Mucosa of stomach (tissue), 1 donor: ENCODE data around the gene SERPINB2.
"Not testable (repeated sequence)": the region's sequence is repeated elsewhere in the genome, so short reads cannot be mapped to it uniquely, and the experiment has no call there.

Experiments
- H3K27me3 ChIP-seq: one replicate; pipeline ENCODE4 v1.7.0; 2013; ENCODE audit warnings: mild to moderate bottlenecking, low read length; ENCODE audit not compliant: control insufficient read depth, insufficient read depth
- H3K36me3 ChIP-seq: one replicate; pipeline ENCODE4 v1.7.0; 2013; ENCODE audit warnings: low read length; ENCODE audit not compliant: control insufficient read depth, insufficient read depth
- H3K4me1 ChIP-seq: one replicate; pipeline ENCODE4 v1.7.0; 2013; ENCODE audit warnings: mild to moderate bottlenecking, low read length; ENCODE audit not compliant: control insufficient read depth, insufficient read depth
- H3K4me3 ChIP-seq: one replicate; pipeline ENCODE4 v1.7.0; 2013; ENCODE audit warnings: low read length
- H3K9ac ChIP-seq: one replicate; pipeline ENCODE4 v1.7.0; 2013; ENCODE audit warnings: mild to moderate bottlenecking, low read length, moderate library complexity
- H3K9me3 ChIP-seq: one replicate; pipeline ENCODE4 v1.7.0; 2013; ENCODE audit warnings: mild to moderate bottlenecking, low read length, moderate library complexity; ENCODE audit not compliant: control insufficient read depth
- donor health status: Pancreatic carcinoma.

Gene SERPINB2

DNA sequence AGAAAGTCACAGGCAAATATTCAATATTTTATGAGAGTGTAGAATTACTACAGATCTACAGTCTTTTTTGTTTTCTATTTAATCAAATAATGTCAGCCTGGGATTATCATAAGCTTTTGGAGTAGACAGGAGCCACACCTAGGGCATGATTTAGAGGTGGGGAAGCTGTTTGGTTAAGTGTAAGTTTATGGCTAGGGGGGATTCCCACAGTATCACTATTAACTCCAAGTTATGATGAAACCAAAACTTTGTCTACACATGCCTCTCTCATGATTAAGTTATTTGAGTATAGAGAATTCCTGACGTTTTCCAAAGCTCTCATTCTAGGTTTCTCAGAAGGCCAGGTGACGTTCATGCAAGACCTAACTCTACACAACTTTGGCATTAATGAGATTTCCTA, 22.4 kb downstream of the SERPINB2 start:
- Histone ChIP-seq H3K9me3 (no peaks in the 10 kb centered on the region), H3K4me1 (no peaks in the 10 kb centered on the region), H3K27me3 (no peaks in the 10 kb centered on the region), H3K36me3 (no peaks in the 10 kb centered on the region), H3K9ac (no peak overlapping the region), H3K4me3 (no peak overlapping the region)

DNA sequence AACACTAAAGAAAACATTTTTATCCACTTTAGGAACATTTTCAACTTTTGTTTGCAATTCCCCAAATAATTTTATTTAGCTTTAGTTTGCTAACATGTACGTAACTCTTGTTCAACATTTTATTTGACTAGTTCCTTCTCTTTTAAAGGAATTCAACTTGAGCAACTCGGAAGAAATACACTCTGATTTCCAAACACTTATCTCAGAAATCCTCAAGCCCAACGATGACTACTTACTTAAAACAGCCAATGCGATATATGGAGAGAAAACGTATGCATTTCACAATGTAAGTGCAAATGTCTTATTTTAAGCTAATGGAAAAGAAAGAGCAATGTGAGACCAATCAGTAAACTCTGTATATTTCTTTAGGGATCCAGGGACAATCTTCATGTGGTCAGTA, 30.3 kb downstream of the SERPINB2 start:
- Histone ChIP-seq H3K36me3 (no peaks in the 10 kb centered on the region), H3K27me3 (no peaks in the 10 kb centered on the region), H3K4me3 (no peak overlapping the region), H3K4me1 (no peaks in the 10 kb centered on the region), H3K9ac (no peak overlapping the region), H3K9me3 (no peaks in the 10 kb centered on the region)

- H3K9ac ChIP-seq = no peak overlapping the region
- no peaks in the 10 kb centered on the region for H3K4me1 ChIP-seq
- no peaks in the 10 kb centered on the region for H3K27me3 ChIP-seq
- no peak overlapping the region for H3K4me3 ChIP-seq
- H3K9me3 ChIP-seq = no peaks in the 10 kb centered on the region
- H3K36me3 ChIP-seq = no peaks in the 10 kb centered on the region
Measured at GRCh38 chr18:63922049-63922448, 34.5 kb downstream of the SERPINB2 start.

GRCh38 chr18:63924551-63924950, 37.0 kb downstream of the SERPINB2 start:
- H3K9ac ChIP-seq = no peak overlapping the region
- no peaks in the 10 kb centered on the region for H3K4me1 ChIP-seq
- no peaks in the 10 kb centered on the region for H3K27me3 ChIP-seq
- H3K4me3 ChIP-seq = no peak overlapping the region
- no peaks in the 10 kb centered on the region for H3K9me3 ChIP-seq
- H3K36me3 ChIP-seq = no peaks in the 10 kb centered on the region

DNA sequence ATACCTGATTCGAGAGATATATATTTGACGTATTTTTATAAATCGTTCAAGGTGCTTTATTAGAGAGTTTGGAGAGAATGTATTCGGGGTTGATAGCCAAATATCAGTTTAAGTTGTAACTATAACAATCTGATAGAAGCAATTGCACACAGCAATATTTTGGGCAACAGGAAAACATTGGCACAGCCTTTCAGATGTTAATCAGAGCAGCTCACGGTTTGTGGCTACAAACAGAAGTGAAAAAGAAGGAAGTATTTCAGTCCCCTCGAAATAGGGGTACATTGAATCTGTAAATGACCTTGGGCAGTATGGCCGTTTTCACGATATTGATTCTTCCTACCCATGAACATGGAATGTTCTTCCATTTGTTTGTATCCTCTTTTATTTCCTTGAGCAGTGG, 40.8 kb downstream of the SERPINB2 start:
- Histone ChIP-seq H3K4me3 (no peak overlapping the region), H3K36me3 (no peaks in the 10 kb centered on the region), H3K27me3 (peaks cover 7% of the 10 kb centered on the region), H3K9ac (no peak overlapping the region), H3K4me1 (no peaks in the 10 kb centered on the region), H3K9me3 (no peaks in the 10 kb centered on the region)

DNA sequence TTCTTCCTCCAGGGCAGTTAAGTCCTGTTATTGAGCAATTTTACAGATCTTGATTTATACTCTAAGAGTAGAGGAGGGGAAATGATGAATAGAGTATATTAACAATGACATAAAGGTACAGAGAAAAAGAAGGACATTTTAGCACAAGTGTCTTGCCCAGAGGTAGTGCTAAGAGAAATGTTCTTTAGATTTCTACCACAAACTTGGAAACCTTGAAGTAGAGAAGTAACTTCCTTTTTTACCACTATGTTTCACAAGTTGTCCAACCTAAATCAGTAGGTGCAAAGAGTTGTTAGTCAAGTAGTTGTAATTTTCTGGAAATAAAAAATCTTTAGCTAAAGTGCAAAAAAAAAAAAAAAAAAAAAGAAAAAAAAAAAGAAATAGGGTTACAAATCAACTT, 41.9 kb downstream of the SERPINB2 start:
- H3K36me3 ChIP-seq, H3K9ac ChIP-seq, H3K9me3 ChIP-seq, H3K4me3 ChIP-seq, H3K27me3 ChIP-seq, H3K4me1 ChIP-seq: not testable (repeated sequence)

DNA sequence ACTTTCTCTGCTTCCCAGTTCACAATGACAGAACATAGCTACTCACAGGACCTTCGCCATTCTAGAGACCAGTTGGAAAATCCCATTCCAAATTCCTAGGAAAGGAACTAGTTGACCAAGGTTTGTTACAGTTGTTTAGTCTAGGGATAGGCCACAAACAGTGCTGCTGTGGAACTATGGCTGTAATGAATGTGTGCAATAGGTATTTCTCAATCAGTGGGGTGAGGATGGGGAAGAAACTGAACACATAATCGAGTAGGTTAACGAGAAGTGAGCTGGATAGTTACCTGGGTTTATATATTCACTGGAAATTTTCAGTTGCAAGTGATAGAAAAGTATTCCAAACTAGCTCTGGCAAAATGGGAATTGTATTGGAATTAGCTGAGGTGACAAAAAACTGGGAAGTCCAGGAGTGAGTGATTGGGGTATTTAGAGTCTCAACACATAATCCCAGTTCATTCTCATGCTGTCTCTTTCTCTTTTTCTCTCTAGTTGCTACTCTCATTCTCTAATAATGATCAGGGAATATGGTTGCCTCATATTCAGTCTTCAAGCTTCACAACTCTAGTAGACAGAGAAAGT, 43.4 kb downstream of the SERPINB2 start:
- H3K36me3 ChIP-seq = no peaks in the 10 kb centered on the region
- H3K4me1 ChIP-seq = no peaks in the 10 kb centered on the region
- H3K4me3 ChIP-seq = no peak overlapping the region
- H3K27me3 ChIP-seq = peaks cover 7% of the 10 kb centered on the region
- no peak overlapping the region for H3K9ac ChIP-seq
- H3K9me3 ChIP-seq = no peaks in the 10 kb centered on the region

DNA sequence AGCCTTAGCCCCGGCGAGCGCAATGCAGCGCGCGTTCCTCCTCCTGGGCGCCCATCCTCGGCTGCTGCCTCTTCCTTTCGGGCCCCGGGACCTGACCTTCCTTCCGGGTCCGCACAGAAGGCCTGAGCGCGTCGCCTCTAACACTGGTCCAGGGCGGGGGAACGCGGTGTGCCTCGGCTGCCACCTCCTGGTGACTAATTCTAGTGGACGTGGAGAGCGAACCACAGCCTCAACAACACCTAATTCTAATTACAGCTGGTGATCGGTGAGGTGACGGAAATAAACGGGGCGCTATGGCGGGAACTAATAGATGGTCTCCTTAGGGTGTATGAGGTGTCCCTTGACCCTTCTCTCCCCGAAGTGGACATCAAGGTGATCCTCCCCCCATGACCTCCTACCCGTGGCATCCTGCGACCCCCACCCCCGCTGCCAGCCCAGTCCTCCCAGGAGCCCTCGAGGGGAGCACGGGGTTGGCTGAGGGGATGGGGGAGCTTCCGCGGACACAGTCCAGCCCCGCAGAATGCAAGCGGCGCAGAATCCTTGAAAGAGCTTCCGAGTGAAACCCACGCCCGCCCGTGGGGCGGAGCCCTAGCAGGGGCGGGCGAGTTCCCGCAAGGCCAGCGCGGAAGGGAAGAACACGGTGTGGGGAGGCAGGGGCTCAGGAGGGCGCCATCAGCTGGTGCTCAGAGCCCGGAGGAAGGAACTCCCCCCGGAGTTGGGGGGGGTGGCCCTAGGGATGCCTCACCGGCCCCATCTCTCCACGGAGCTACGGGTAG, 48.8 kb downstream of the SERPINB2 start:
- peaks cover 9% of the 10 kb centered on the region for H3K4me1 ChIP-seq
- peak overlapping the region; percentile 70 for H3K9ac ChIP-seq
- peak overlapping the region; percentile 74 for H3K4me3 ChIP-seq
- H3K9me3 ChIP-seq = no peaks in the 10 kb centered on the region
- no peaks in the 10 kb centered on the region for H3K36me3 ChIP-seq
- H3K27me3 ChIP-seq = peaks cover 13% of the 10 kb centered on the region

- Histone ChIP-seq H3K9ac (peak overlapping the region; percentile 70), H3K36me3 (no peaks in the 10 kb centered on the region), H3K4me3 (no peak overlapping the region), H3K4me1 (peaks cover 9% of the 10 kb centered on the region), H3K9me3 (no peaks in the 10 kb centered on the region), H3K27me3 (peaks cover 13% of the 10 kb centered on the region)
Measured at GRCh38 chr18:63936932-63937393, 49.5 kb downstream of the SERPINB2 start.

DNA sequence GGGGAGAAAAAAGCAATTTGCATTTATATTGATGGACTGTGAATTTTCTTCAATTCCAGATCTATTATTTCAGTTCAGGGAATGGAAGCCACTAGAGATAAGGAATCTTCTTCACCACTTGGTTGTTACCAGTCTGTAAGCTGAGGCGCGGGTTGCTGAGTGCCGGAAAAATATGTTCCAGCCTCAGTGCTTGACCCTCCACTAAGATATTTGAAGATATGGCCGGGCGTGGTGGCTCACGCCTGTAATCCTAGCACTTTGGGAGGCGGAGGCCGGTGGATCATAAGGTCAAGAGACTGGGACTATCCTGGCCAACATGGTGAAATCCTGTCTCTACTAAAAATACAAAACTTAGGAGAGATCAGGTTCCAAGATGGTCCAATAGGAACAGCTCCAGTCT, 52.5 kb downstream of the SERPINB2 start:
- peaks cover 9% of the 10 kb centered on the region for H3K4me1 ChIP-seq
- no peak overlapping the region for H3K4me3 ChIP-seq
- no peaks in the 10 kb centered on the region for H3K36me3 ChIP-seq
- peaks cover 20% of the 10 kb centered on the region for H3K27me3 ChIP-seq
- no peak overlapping the region for H3K9ac ChIP-seq
- no peaks in the 10 kb centered on the region for H3K9me3 ChIP-seq

GRCh38 chr18:63940543-63941050, 53.1 kb downstream of the SERPINB2 start:
- peaks cover 20% of the 10 kb centered on the region for H3K27me3 ChIP-seq
- not testable (repeated sequence) for H3K4me3 ChIP-seq, H3K4me1 ChIP-seq, H3K9ac ChIP-seq, H3K9me3 ChIP-seq, H3K36me3 ChIP-seq

- H3K4me3 ChIP-seq = no peak overlapping the region
- no peaks in the 10 kb centered on the region for H3K4me1 ChIP-seq
- no peak overlapping the region for H3K9ac ChIP-seq
- H3K9me3 ChIP-seq = no peaks in the 10 kb centered on the region
- peaks cover 7% of the 10 kb centered on the region for H3K27me3 ChIP-seq
- no peaks in the 10 kb centered on the region for H3K36me3 ChIP-seq
Measured at GRCh38 chr18:63947051-63947790, 59.7 kb downstream of the SERPINB2 start.
